ENCODE measurements around the gene SP140.
A peak's percentile ranks its signal among the peaks of the same experiment; 100 is the strongest.

Gene SP140

GRCh38 chr2:230202430-230203109, 23.0 kb upstream of the SP140 start:
- DNase-seq (ENCODE audit: low spot score) = peak; percentile 56
- TF ChIP-seq CTCF (IDR thresholded peaks at IDR 0.05; ENCODE audit: extremely low read depth, missing control alignments) = peak; percentile 35

DNA sequence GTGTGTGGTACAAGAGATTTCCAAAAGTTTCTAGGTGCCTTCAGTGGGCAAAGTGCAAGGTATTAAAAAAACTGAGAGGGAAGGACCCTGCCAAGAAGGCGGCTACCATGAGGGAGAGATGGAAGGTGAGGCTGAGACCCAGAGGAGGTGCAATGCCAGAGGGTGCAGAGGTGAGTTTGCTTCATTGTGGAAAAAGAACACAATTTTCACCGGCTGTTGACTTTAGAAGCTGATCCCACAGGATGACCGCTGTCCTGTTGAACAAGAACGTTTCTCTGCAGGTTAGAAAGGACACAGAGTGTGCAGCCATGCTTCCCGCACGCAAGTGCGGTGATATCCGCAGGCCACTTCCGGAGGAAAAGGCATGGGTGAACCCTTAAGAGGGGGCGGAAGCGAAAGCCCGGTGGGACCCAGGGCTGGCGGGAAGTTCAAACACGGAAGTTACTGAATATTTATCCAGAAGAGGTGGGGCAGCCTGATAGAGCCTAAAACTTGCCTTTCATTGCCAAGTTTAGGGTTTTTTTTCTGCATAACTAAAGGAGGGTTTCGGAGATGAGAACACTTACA, 22.3 kb upstream of the SP140 start:
- no peak for TF ChIP-seq CTCF (IDR thresholded peaks at IDR 0.05; ENCODE audit: extremely low read depth, missing control alignments)
- peak; percentile 53 for DNase-seq (ENCODE audit: low spot score)

DNA sequence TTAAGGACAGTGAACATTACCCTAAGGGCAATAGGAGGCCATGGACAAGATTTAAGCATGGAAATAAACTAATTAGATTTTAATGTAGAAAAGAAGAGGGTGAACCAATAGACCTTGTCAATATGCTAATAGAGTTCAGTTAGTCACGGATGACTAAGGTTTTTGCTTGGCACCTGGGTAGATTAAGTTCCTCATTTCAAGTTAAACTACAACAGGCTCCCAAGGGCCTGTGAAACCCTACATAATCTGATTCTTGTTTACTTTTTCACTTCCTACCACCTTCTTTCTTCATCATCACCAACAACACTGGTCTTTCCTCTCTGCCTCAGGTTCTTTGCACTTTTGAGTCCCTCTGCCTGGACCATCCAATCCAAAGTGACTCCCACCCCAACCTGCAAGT, 20.5 kb upstream of the SP140 start:
- no peak for TF ChIP-seq CTCF (IDR thresholded peaks at IDR 0.05; ENCODE audit: extremely low read depth, missing control alignments)
- no peak for DNase-seq (ENCODE audit: low spot score)

DNA sequence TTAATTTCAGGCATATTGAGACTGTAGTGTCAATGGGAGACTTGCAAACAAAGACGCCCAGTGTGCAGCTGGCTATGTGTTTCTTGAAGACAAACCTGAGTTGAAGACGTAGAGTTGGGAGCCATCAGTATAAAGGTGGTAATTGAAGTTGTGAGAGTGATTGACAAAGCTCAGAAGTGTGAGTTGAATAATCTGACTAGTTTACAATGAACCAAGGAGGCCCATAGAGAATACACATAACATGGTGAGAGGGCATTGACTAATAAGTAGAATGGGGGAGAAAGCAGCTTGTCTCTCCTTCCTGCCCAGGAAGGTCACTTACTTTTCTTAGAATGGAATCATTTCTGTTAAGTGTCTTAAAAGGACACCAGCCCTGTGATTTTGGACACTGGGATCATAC, 19.8 kb upstream of the SP140 start:
- TF ChIP-seq CTCF (IDR thresholded peaks at IDR 0.05; ENCODE audit: extremely low read depth, missing control alignments) = no peak
- DNase-seq (ENCODE audit: low spot score) = no peak

- no peak for TF ChIP-seq CTCF (IDR thresholded peaks at IDR 0.05; ENCODE audit: extremely low read depth, missing control alignments)
Measured at GRCh38 chr2:230208576-230208975, 17.0 kb upstream of the SP140 start.

DNA sequence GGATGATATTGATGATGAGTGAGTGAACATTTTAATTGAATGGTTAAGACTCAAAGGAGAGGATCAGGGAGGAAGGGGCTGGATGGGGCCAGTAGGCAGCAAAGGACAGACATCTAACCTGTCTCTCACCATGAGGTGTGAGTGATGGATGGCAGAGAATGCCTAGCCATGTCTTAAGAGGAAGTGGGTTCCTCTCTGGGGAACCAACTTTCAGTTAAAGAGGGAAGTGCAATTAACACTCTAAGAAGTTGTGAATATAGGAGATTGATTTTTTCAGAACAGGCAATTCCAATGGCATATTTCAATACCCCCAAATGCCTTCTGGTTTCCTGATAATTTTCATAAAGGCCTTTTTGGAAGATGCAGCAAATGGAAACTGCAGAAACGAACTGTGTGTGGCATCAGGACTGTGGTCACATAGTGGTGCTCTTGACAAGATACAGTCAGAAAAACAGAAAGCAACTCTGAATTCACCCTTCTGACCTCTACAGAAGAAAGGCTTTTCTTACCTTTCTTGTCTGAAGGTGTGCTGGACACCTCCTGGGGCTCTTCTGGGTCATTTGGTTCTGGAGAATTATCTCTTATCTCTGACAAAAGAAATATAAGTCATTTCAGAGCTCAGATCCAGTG, 16.0 kb upstream of the SP140 start:
- DNase-seq (ENCODE audit: low spot score) = no peak
- TF ChIP-seq CTCF (IDR thresholded peaks at IDR 0.05; ENCODE audit: extremely low read depth, missing control alignments) = no peak

More at GRCh38 chr2:230208576-230208975, 17.0 kb upstream of the SP140 start:
- DNase-seq (ENCODE audit: low spot score) = no peak

DNA sequence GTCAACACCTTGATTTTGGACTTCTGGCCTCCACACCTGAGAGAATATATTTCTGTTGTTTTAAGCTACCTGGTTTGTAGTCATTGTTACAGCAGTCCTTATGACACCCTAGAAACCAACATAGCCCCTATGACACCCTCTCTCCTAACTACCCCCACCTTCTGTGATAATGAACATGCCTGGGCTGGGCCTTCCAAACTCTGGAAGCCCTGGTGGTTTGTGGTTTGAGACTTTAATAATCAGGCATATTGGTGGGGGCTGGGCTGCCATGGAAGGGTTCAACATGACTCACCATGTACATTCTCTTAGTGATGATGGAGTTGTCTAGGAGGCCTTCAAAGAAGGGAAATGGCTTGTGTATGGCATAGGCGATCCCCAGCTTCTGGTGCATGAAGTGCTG, 9.0 kb upstream of the SP140 start:
- DNase-seq (ENCODE audit: low spot score) = no peak

More for the DNA sequence above, 9.0 kb upstream of the SP140 start:
- TF ChIP-seq CTCF (IDR thresholded peaks at IDR 0.05; ENCODE audit: extremely low read depth, missing control alignments) = no peak

Measured in GM20000 (cell line).